ENCODE data around the gene ENDOU. TPM values are rescaled to one million over a fixed set of nuclear protein-coding genes. Genes with fewer than 3 reads are reported as not detected.

ENDOU gene
- total and polyA plus RNA-seq, 9 donors = 0.69 to 3.6 (median 1.4) TPM

- H3K4me1 ChIP-seq (ENCODE audit: insufficient read depth) = peaks cover 39% of the 10 kb centered on the region
- no peaks in the 10 kb centered on the region for H3K9me3 ChIP-seq
- H3K4me3 ChIP-seq = no peak overlapping the region
- intact Hi-C loops (cut with DNase I) = loop anchor here in 2 of 4 donors (5.0 to 10.0 kb wide), 2 partner anchors 42 to 99 kb away; no protein-coding TSS in a partner anchor
- DNase-seq = no peak
- no peaks in the 10 kb centered on the region for H3K27me3 ChIP-seq
- H3K36me3 ChIP-seq = no peaks in the 10 kb centered on the region
- peak overlapping the region; percentile 11 to 91 for H3K27ac ChIP-seq
- TF ChIP-seq EP300 (IDR thresholded peaks at IDR 0.05) (no peak), CTCF (IDR thresholded peaks at IDR 0.05) (no peak), POLR2A (IDR thresholded peaks at IDR 0.05) (no peak)
- WGBS, 3 donors = 83 to 87% (median 84%) methylated on average over 11 of the region's 11 CpGs
Measured at GRCh38 chr12:47735649-47736048, 10.4 kb upstream of the ENDOU start.

- TF ChIP-seq CTCF (IDR thresholded peaks at IDR 0.05) (no peak), POLR2A (IDR thresholded peaks at IDR 0.05) (no peak), EP300 (IDR thresholded peaks at IDR 0.05) (no peak)
- peaks cover 41% of the 10 kb centered on the region for H3K4me1 ChIP-seq (ENCODE audit: insufficient read depth)
- H3K27me3 ChIP-seq = no peaks in the 10 kb centered on the region
- no peak overlapping the region for H3K4me3 ChIP-seq
- peak overlapping the region; percentile 11 to 91 for H3K27ac ChIP-seq
- 44 to 54% (median 53%) methylated on average over 12 of the region's 12 CpGs for WGBS, 3 donors
- peak; percentile 60 to 75 (median 70) for DNase-seq
- intact Hi-C loops (cut with DNase I) = loop anchor here in 2 of 4 donors (5.0 to 10.0 kb wide), 2 partner anchors 42 to 100 kb away; no protein-coding TSS in a partner anchor
- no peaks in the 10 kb centered on the region for H3K9me3 ChIP-seq
- H3K36me3 ChIP-seq = no peaks in the 10 kb centered on the region
Measured at GRCh38 chr12:47734725-47735480, 9.6 kb upstream of the ENDOU start.

GRCh38 chr12:47733142-47733541 is 7.9 kb upstream of the ENDOU start:
- no peaks in the 10 kb centered on the region for H3K9me3 ChIP-seq
- TF ChIP-seq POLR2A (IDR thresholded peaks at IDR 0.05) = no peak
- no peak for TF ChIP-seq EP300 (IDR thresholded peaks at IDR 0.05)
- no peak for TF ChIP-seq CTCF (IDR thresholded peaks at IDR 0.05)
- WGBS, 3 donors = 76 to 86% (median 80%) methylated on average over 4 of the region's 4 CpGs
- intact Hi-C loops (cut with DNase I) = loop anchor here in 1 of 4 donors (10.0 kb wide), 1 partner anchor 102 kb away; no protein-coding TSS in a partner anchor
- H3K27ac ChIP-seq = peak overlapping the region in 1 of 2 donors; percentile 91
- no peak for DNase-seq
- H3K36me3 ChIP-seq = no peaks in the 10 kb centered on the region
- peaks cover 36% of the 10 kb centered on the region for H3K4me1 ChIP-seq (ENCODE audit: insufficient read depth)
- no peak overlapping the region for H3K4me3 ChIP-seq
- H3K27me3 ChIP-seq = no peaks in the 10 kb centered on the region

- peaks cover 30% of the 10 kb centered on the region for H3K4me1 ChIP-seq (ENCODE audit: insufficient read depth)
- intact Hi-C loops (cut with DNase I) = loop anchor here in 1 of 4 donors (10.0 kb wide), 1 partner anchor 102 kb away; no protein-coding TSS in a partner anchor
- TF ChIP-seq CTCF (IDR thresholded peaks at IDR 0.05) = no peak
- no peak for TF ChIP-seq POLR2A (IDR thresholded peaks at IDR 0.05)
- no peak for TF ChIP-seq EP300 (IDR thresholded peaks at IDR 0.05)
Measured at GRCh38 chr12:47732504-47732903, 7.2 kb upstream of the ENDOU start.

More at GRCh38 chr12:47732504-47732903, 7.2 kb upstream of the ENDOU start:
- WGBS, 3 donors = 80 to 94% (median 81%) methylated on average over 2 of the region's 2 CpGs
- no peaks in the 10 kb centered on the region for H3K27me3 ChIP-seq
- no peaks in the 10 kb centered on the region for H3K36me3 ChIP-seq
- DNase-seq = peak in 1 of 5 donors; percentile 19
- no peaks in the 10 kb centered on the region for H3K9me3 ChIP-seq
- peak overlapping the region in 1 of 2 donors; percentile 16 for H3K27ac ChIP-seq
- no peak overlapping the region for H3K4me3 ChIP-seq

All from ovary (tissue), 9 donors.